Measurements from ENCODE around the gene ZC3H8.
A peak's percentile ranks its signal among the peaks of the same experiment; 100 is the strongest.
"Not testable (repeated sequence)": the region's sequence is repeated elsewhere in the genome, so short reads cannot be mapped to it uniquely, and the experiment has no call there.

Gene ZC3H8

DNA sequence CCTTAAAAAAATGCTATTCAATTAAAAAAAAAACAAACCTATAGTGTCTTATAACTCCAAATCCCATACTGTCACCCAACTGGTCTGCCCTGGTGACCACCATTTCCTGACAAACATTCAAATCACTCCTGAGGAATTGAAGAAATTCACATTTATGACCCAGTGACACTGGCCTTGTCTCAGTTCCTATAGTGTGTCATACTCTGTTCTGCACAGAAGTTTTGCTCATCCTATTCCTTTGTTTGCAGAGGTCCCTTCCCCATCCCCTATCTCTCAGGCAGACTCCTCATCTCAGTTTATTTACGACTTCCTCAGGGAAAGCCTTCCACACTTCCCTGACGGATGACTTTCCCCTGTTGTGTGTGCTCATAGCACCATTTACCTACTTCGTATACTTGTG is 35.2 kb upstream of the ZC3H8 start:
- H2BK120ac ChIP-seq (ENCODE audit: low read depth, low read length), result no peak overlapping the region
- H3K4me1 ChIP-seq (ENCODE audit: control insufficient read depth, insufficient read depth, low read depth, low read length), result no peaks in the 10 kb centered on the region
- WGBS, result 14% methylated on average over 1 of the region's 3 CpGs
- no peak overlapping the region for H3K9ac ChIP-seq (ENCODE audit: low read length)
- H2BK15ac ChIP-seq (ENCODE audit: low read depth, poor library complexity, severe bottlenecking), result no peak overlapping the region
- no peak overlapping the region for H2BK12ac ChIP-seq (ENCODE audit: low read length in 2 of 2)
- no peak overlapping the region for H3K14ac ChIP-seq (ENCODE audit: low read length in 2 of 2)
- no peak overlapping the region for H3K27ac ChIP-seq (ENCODE audit: low read length, poor library complexity, severe bottlenecking)
- no peak overlapping the region for H2AK5ac ChIP-seq (ENCODE audit: low read length, severe bottlenecking)
- H3K27me3 ChIP-seq (ENCODE audit: control insufficient read depth in 1 of 2, insufficient read depth in 1 of 2, low read length in 2 of 2), result no peaks in the 10 kb centered on the region
- H3K9me3 ChIP-seq (ENCODE audit: control insufficient read depth, low read length), result no peaks in the 10 kb centered on the region
- no peak overlapping the region for H2BK5ac ChIP-seq (ENCODE audit: low read depth, low read length, poor library complexity, severe bottlenecking)
- no peak overlapping the region for H2AFZ ChIP-seq (ENCODE audit: low read depth, low read length)
- H4K8ac ChIP-seq (ENCODE audit: low read length), result no peak overlapping the region
- DNase-seq, result peak; percentile 14
- H4K91ac ChIP-seq (ENCODE audit: low read length), result no peak overlapping the region
- peaks cover 14% of the 10 kb centered on the region for H3K79me1 ChIP-seq (replicated peaks; ENCODE audit: low read length, poor library complexity, severe bottlenecking)
- H3K4me3 ChIP-seq (ENCODE audit: insufficient read depth in 1 of 2, low read depth in 1 of 2, low read length in 2 of 2), result no peak overlapping the region
- no peak overlapping the region for H3K23ac ChIP-seq (ENCODE audit: low read length in 2 of 2)
- no peak overlapping the region for H3K4me2 ChIP-seq (ENCODE audit: low read length, poor library complexity, severe bottlenecking)
- H3K4ac ChIP-seq (ENCODE audit: low read depth in 1 of 2, low read length in 2 of 2), result no peak overlapping the region
- no peak overlapping the region for H3K18ac ChIP-seq (ENCODE audit: low read depth in 1 of 2, low read length in 2 of 2)
- no peaks in the 10 kb centered on the region for H3K36me3 ChIP-seq (ENCODE audit: control insufficient read depth in 1 of 2, insufficient read depth in 2 of 2, low read depth in 1 of 2, low read length in 2 of 2)

DNA sequence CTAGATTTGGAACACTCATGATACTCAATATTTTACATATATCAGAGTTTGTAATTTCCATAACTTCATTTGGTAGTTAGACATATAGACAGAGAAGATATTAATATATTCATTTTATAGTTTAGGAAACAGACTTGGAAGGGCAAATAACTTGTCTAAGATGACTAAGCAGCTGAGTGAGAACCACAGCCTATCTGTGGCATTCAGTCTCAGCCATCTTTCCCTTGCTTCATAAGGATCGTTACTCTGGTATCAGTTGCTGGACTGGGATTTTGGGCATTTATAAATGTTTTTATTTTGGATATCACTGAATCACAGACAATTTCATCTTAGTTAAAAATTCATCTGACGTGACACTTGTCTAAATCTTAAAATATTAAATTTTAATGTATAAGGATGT is 28.7 kb upstream of the ZC3H8 start:
- H3K79me1 ChIP-seq (replicated peaks; ENCODE audit: low read length, poor library complexity, severe bottlenecking); H3K4me2 ChIP-seq (ENCODE audit: low read length, poor library complexity, severe bottlenecking); H4K91ac ChIP-seq (ENCODE audit: low read length); H2AK5ac ChIP-seq (ENCODE audit: low read length, severe bottlenecking); H3K4me1 ChIP-seq (ENCODE audit: control insufficient read depth, insufficient read depth, low read depth, low read length); H3K14ac ChIP-seq (ENCODE audit: low read length in 2 of 2); H2AFZ ChIP-seq (ENCODE audit: low read depth, low read length); H3K27ac ChIP-seq (ENCODE audit: low read length, poor library complexity, severe bottlenecking); H2BK120ac ChIP-seq (ENCODE audit: low read depth, low read length); H2BK5ac ChIP-seq (ENCODE audit: low read depth, low read length, poor library complexity, severe bottlenecking); H3K23ac ChIP-seq (ENCODE audit: low read length in 2 of 2); H3K27me3 ChIP-seq (ENCODE audit: control insufficient read depth in 1 of 2, insufficient read depth in 1 of 2, low read length in 2 of 2); H2BK12ac ChIP-seq (ENCODE audit: low read length in 2 of 2); H3K4me3 ChIP-seq (ENCODE audit: insufficient read depth in 1 of 2, low read depth in 1 of 2, low read length in 2 of 2); H4K8ac ChIP-seq (ENCODE audit: low read length); H3K36me3 ChIP-seq (ENCODE audit: control insufficient read depth in 1 of 2, insufficient read depth in 2 of 2, low read depth in 1 of 2, low read length in 2 of 2); H2BK15ac ChIP-seq (ENCODE audit: low read depth, poor library complexity, severe bottlenecking); H3K18ac ChIP-seq (ENCODE audit: low read depth in 1 of 2, low read length in 2 of 2); H3K4ac ChIP-seq (ENCODE audit: low read depth in 1 of 2, low read length in 2 of 2); H3K9me3 ChIP-seq (ENCODE audit: control insufficient read depth, low read length): not testable (repeated sequence)
- H3K9ac ChIP-seq (ENCODE audit: low read length), result peak overlapping the region; percentile 71
- DNase-seq, result peak; percentile 22
- WGBS, result no CpG with 5 or more reads among the region's 2 CpGs

DNA sequence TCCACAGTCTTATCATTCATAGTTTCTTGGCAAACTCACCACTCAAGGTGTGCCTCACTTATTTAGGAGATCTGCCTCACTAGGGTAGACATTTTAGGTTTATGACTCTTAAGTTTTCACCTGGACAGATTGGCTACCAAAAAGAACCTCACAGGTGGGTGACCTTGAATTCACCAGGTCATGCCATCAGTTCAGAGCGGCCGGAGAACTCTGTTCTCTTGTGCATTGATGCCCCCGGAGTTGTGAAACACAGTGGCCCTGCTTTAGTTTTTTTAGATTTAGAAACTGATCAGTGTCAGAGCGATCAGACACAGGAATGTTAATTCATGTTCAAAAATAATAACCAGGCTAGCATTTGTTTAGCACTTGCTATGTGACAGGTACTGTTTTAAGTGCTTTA is 27.2 kb upstream of the ZC3H8 start:
- H3K27me3 ChIP-seq (ENCODE audit: control insufficient read depth in 1 of 2, insufficient read depth in 1 of 2, low read length in 2 of 2); H4K91ac ChIP-seq (ENCODE audit: low read length); H3K4me3 ChIP-seq (ENCODE audit: insufficient read depth in 1 of 2, low read depth in 1 of 2, low read length in 2 of 2); H2AK5ac ChIP-seq (ENCODE audit: low read length, severe bottlenecking); H3K14ac ChIP-seq (ENCODE audit: low read length in 2 of 2); H2AFZ ChIP-seq (ENCODE audit: low read depth, low read length); H3K4ac ChIP-seq (ENCODE audit: low read depth in 1 of 2, low read length in 2 of 2); DNase-seq; H2BK12ac ChIP-seq (ENCODE audit: low read length in 2 of 2); H3K23ac ChIP-seq (ENCODE audit: low read length in 2 of 2); H3K79me1 ChIP-seq (replicated peaks; ENCODE audit: low read length, poor library complexity, severe bottlenecking); H3K4me1 ChIP-seq (ENCODE audit: control insufficient read depth, insufficient read depth, low read depth, low read length); H3K9me3 ChIP-seq (ENCODE audit: control insufficient read depth, low read length); H2BK5ac ChIP-seq (ENCODE audit: low read depth, low read length, poor library complexity, severe bottlenecking); H3K4me2 ChIP-seq (ENCODE audit: low read length, poor library complexity, severe bottlenecking); H3K9ac ChIP-seq (ENCODE audit: low read length); H3K27ac ChIP-seq (ENCODE audit: low read length, poor library complexity, severe bottlenecking); H3K18ac ChIP-seq (ENCODE audit: low read depth in 1 of 2, low read length in 2 of 2); H4K8ac ChIP-seq (ENCODE audit: low read length); H2BK15ac ChIP-seq (ENCODE audit: low read depth, poor library complexity, severe bottlenecking); H3K36me3 ChIP-seq (ENCODE audit: control insufficient read depth in 1 of 2, insufficient read depth in 2 of 2, low read depth in 1 of 2, low read length in 2 of 2); H2BK120ac ChIP-seq (ENCODE audit: low read depth, low read length): not testable (repeated sequence)
- 97% methylated on average over 2 of the region's 4 CpGs for WGBS

DNA sequence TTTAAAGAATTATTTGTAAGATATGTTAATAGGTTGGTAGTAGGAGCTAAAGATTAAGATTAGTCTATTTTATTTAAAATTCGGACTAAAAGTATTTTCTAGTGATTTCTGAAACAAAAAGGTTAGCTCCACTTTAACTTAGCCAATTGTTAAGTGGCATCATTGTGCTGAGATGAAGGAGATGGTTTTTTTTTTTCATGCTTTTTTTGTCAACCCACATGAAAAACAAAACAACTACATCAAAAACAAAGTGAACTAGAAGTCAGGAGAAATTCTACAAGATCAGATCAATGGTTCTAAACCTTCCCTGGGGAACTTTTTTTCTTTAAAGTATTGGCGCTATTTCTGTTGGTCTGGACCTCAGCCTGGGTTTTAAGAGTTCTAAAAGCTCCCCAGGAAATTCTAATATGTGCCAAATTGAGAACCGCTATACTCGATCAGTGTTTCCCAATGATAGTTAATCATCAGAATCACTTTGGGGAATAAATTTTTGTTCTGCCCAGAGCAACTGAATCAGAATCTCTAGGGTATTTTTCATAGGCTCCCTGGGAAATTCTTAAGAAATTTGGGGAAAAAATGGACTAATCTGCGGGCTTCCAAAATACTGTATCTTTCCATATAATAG is 22.9 kb upstream of the ZC3H8 start:
- peak overlapping the region; percentile 100 for H3K9ac ChIP-seq (ENCODE audit: low read length)
- H3K4me3 ChIP-seq (ENCODE audit: insufficient read depth in 1 of 2, low read depth in 1 of 2, low read length in 2 of 2), result peak overlapping the region in 1 of 2 experiments; percentile 93
- H2AK5ac ChIP-seq (ENCODE audit: low read length, severe bottlenecking), result no peak overlapping the region
- H2BK120ac ChIP-seq (ENCODE audit: low read depth, low read length), result no peak overlapping the region
- no peak overlapping the region for H2BK12ac ChIP-seq (ENCODE audit: low read length in 2 of 2)
- DNase-seq, result no peak
- no peaks in the 10 kb centered on the region for H3K27me3 ChIP-seq (ENCODE audit: control insufficient read depth in 1 of 2, insufficient read depth in 1 of 2, low read length in 2 of 2)
- H3K14ac ChIP-seq (ENCODE audit: low read length in 2 of 2), result no peak overlapping the region
- H3K23ac ChIP-seq (ENCODE audit: low read length in 2 of 2), result no peak overlapping the region
- H2BK5ac ChIP-seq (ENCODE audit: low read depth, low read length, poor library complexity, severe bottlenecking), result no peak overlapping the region
- H3K4me1 ChIP-seq (ENCODE audit: control insufficient read depth, insufficient read depth, low read depth, low read length), result no peaks in the 10 kb centered on the region
- no peak overlapping the region for H2BK15ac ChIP-seq (ENCODE audit: low read depth, poor library complexity, severe bottlenecking)
- H3K79me1 ChIP-seq (replicated peaks; ENCODE audit: low read length, poor library complexity, severe bottlenecking), result peaks cover 7% of the 10 kb centered on the region
- no peak overlapping the region for H3K4ac ChIP-seq (ENCODE audit: low read depth in 1 of 2, low read length in 2 of 2)
- WGBS, result 100% methylated on average over 3 of the region's 5 CpGs
- no peak overlapping the region for H4K91ac ChIP-seq (ENCODE audit: low read length)
- H3K4me2 ChIP-seq (ENCODE audit: low read length, poor library complexity, severe bottlenecking), result no peak overlapping the region
- no peak overlapping the region for H3K27ac ChIP-seq (ENCODE audit: low read length, poor library complexity, severe bottlenecking)
- H2AFZ ChIP-seq (ENCODE audit: low read depth, low read length), result no peak overlapping the region
- H3K9me3 ChIP-seq (ENCODE audit: control insufficient read depth, low read length), result no peaks in the 10 kb centered on the region
- no peaks in the 10 kb centered on the region for H3K36me3 ChIP-seq (ENCODE audit: control insufficient read depth in 1 of 2, insufficient read depth in 2 of 2, low read depth in 1 of 2, low read length in 2 of 2)
- no peak overlapping the region for H4K8ac ChIP-seq (ENCODE audit: low read length)
- H3K18ac ChIP-seq (ENCODE audit: low read depth in 1 of 2, low read length in 2 of 2), result no peak overlapping the region
